ENCODE measurements around the gene HACD4.

GRCh38 chr9:20995616-20996015 lies 35.8 kb downstream of the HACD4 start:
- TF ChIP-seq POLR2A (IDR thresholded peaks at IDR 0.05; ENCODE audit: low read length) (no peak), GATA1 (IDR thresholded peaks at IDR 0.05; ENCODE audit: low read depth, low read length) (no peak)

All from erythroblast (primary cell).